AG04450 (cell line): ENCODE results near the gene CFAP210. TPM values are rescaled to one million over a fixed set of nuclear protein-coding genes. Genes with fewer than 3 reads are reported as not detected.
"Not testable (repeated sequence)": the region's sequence is repeated elsewhere in the genome, so short reads cannot be mapped to it uniquely, and the experiment has no call there.

Experiments
- CTCF ChIA-PET: fragments of 300-600, 350-600 bp; formaldehyde crosslinking; extraction: SDS; loops from one replicate; lab custom pipeline; 2022; ENCODE audit warnings: antibody characterized with exemption, inconsistent platforms; lab: Charles Lee
- POLR2A ChIA-PET: fragments of 350-600 bp; formaldehyde crosslinking; extraction: SDS; loops from one replicate; lab custom pipeline; 2021; ENCODE audit warnings: antibody characterized with exemption, inconsistent platforms; lab: Yijun Ruan, JAX
- DNase-seq: peaks from one replicate; pipeline ENCODE4 v3.0.0-alpha.2; 2011; ENCODE audit warnings: low read depth, low spot score
- H3K27ac ChIP-seq: one replicate; pipeline ENCODE4 v1.5.1; 2012; ENCODE audit warnings: low read depth, low read length, control low read depth
- H3K27me3 ChIP-seq: one replicate; pipeline ENCODE4 v1.6.0; 2012; ENCODE audit warnings: low read length; ENCODE audit not compliant: control insufficient read depth, insufficient read depth
- H3K4me3 ChIP-seq: 2 replicates; pipeline ENCODE4 v1.5.1; 2011; ENCODE audit warnings: mild to moderate bottlenecking, low read depth, low read length, control low read depth
- H3K9me3 ChIP-seq: 2 replicates; pipeline ENCODE4 v1.5.1; 2012; ENCODE audit warnings: low read length; ENCODE audit not compliant: control insufficient read depth, insufficient read depth
- polyA plus RNA-seq: library from polyadenylated mRNA; depleted of rRNA; stranded (reverse); fragments of >200 nt; gene quantifications from 2 replicates; pipeline ENCODE4 v1.2.3, GENCODE V29; 2011
- TF ChIP-seq, protein P1 (sequence below): IDR thresholded peaks from 2 replicates; pipeline ENCODE4 v1.5.1; 2011; ENCODE audit warnings: low read depth, low read length, control low read depth, inconsistent platforms

CFAP210 gene
- polyA plus RNA-seq, 1 experiment, result not detected

- TF ChIP-seq, protein P1, sequence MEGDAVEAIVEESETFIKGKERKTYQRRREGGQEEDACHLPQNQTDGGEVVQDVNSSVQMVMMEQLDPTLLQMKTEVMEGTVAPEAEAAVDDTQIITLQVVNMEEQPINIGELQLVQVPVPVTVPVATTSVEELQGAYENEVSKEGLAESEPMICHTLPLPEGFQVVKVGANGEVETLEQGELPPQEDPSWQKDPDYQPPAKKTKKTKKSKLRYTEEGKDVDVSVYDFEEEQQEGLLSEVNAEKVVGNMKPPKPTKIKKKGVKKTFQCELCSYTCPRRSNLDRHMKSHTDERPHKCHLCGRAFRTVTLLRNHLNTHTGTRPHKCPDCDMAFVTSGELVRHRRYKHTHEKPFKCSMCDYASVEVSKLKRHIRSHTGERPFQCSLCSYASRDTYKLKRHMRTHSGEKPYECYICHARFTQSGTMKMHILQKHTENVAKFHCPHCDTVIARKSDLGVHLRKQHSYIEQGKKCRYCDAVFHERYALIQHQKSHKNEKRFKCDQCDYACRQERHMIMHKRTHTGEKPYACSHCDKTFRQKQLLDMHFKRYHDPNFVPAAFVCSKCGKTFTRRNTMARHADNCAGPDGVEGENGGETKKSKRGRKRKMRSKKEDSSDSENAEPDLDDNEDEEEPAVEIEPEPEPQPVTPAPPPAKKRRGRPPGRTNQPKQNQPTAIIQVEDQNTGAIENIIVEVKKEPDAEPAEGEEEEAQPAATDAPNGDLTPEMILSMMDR, result no peak
- POLR2A ChIA-PET, result no interaction called here
These were observed 13.4 kb upstream of the CFAP210 start for GRCh38 chr2:169707626-169708025.

DNA sequence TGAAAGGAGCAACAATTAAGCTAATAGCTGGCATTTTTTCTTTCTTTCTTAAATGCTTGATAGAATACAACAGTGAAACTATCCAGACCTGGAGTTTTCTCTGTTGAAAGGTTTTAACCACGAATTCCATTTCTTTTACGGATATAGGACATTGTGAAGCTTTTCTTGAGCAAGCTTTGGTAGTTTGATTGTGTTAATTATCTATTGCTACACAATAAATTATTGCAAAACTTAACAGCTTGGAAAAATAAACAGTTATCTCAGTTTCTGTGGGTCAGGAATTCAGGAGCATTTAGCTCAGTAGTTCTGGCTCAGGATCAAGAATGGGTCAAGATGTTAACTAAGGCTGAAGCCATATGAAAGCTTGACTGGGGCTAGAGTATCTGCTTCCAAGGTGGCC lies 11.7 kb upstream of the CFAP210 start:
- POLR2A ChIA-PET, result interaction anchor here (1.5 to 2.0 kb wide), 2 partner anchors 10 to 12 kb away, joined by 8 to 17 read pairs; partner anchors contain the start of genes CFAP210 and PHOSPHO2
- Histone ChIP-seq H3K27ac (no peak overlapping the region), H3K4me3 (no peak overlapping the region), H3K9me3 (no peaks in the 10 kb centered on the region), H3K27me3 (no peaks in the 10 kb centered on the region)
- TF ChIP-seq, protein P1, result no peak
- DNase-seq, result no peak
- CTCF ChIA-PET, result no interaction called here

More at GRCh38 chr2:169707626-169708025, 13.4 kb upstream of the CFAP210 start:
- H3K27ac ChIP-seq, result no peak overlapping the region
- H3K4me3 ChIP-seq, result no peak overlapping the region
- no peak for DNase-seq
- CTCF ChIA-PET, result interaction anchor here (0.6 kb wide), 1 partner anchor 209 kb away, joined by 6 read pairs; no protein-coding TSS in a partner anchor
- H3K9me3 ChIP-seq, result no peaks in the 10 kb centered on the region
- no peaks in the 10 kb centered on the region for H3K27me3 ChIP-seq

- ChIA-PET POLR2A (no interaction called here), CTCF (interaction anchor here (0.5 to 0.6 kb wide), 2 partner anchors 26 to 1015 kb away, joined by 3 read pairs; no protein-coding TSS in a partner anchor)
- no peak overlapping the region for H3K4me3 ChIP-seq
- no peaks in the 10 kb centered on the region for H3K27me3 ChIP-seq
- no peak for DNase-seq
- no peak overlapping the region for H3K27ac ChIP-seq
- TF ChIP-seq, protein P1, result no peak
- H3K9me3 ChIP-seq, result no peaks in the 10 kb centered on the region
These were observed 10.0 kb upstream of the CFAP210 start for GRCh38 chr2:169704160-169704708.

DNA sequence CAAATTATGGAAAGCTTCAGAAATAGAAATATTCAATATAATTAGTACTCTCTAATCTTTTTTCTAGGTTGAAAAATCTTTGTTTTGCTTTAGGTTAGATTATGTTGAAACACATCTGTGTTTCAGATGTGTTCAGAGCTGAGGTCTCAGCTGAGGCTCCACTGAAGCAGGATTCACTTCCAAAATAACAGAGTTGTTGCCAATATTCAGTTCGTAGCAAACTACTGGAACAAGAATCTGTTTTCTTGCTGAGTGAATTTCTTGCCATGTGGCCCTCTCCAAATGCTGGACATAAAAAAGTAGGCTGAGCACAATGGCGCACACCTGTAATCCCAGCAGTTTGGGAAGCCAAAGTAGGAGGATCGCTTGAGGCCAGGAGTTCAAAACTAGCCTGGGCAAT lies 8.8 kb upstream of the CFAP210 start:
- POLR2A ChIA-PET, result no interaction called here
- TF ChIP-seq, protein P1, result no peak
- DNase-seq, result no peak
- Histone ChIP-seq H3K27ac (no peak overlapping the region), H3K27me3 (no peaks in the 10 kb centered on the region), H3K4me3 (no peak overlapping the region), H3K9me3 (no peaks in the 10 kb centered on the region)
- CTCF ChIA-PET, result no interaction called here

DNA sequence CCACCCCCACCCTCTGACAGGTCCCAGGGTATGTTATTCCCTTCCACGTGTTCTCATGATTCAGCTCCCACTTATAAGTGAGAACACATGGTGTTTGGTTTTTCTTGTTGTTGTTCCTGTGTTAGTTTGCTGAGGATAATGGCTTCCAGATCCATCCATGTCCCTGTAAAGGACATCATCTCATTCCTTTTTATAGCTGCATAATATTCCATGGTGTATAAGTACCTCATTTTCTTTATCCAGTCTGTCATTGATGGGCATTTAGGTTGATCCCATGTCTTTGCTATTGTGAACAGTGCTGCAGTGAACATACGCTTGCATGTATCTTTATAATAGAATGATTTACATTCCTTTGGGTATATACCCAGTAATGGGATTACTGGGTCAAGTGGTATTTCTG lies 5.0 kb upstream of the CFAP210 start:
- CTCF ChIA-PET, result interaction anchor here (1.2 kb wide), 1 partner anchor 171 kb away, joined by 3 read pairs; no protein-coding TSS in a partner anchor

More for the DNA sequence above, 5.0 kb upstream of the CFAP210 start:
- H3K4me3 ChIP-seq, H3K27me3 ChIP-seq, POLR2A ChIA-PET, H3K9me3 ChIP-seq, DNase-seq, H3K27ac ChIP-seq: not testable (repeated sequence)
